Rectal smooth muscle tissue (tissue), 1 donor: ENCODE data around the gene HSFX2.
"Not testable (repeated sequence)": the region's sequence is repeated elsewhere in the genome, so short reads cannot be mapped to it uniquely, and the experiment has no call there.

Experiments used
- H3K27ac ChIP-seq: one replicate; pipeline ENCODE4 v1.7.0; 2013; ENCODE audit warnings: low read depth, low read length, inconsistent platforms
- H3K27me3 ChIP-seq: one replicate; pipeline ENCODE4 v1.7.0; 2013; ENCODE audit warnings: low read length; ENCODE audit not compliant: control insufficient read depth, insufficient read depth
- H3K36me3 ChIP-seq: one replicate; pipeline ENCODE4 v1.7.0; 2013; ENCODE audit warnings: low read length; ENCODE audit not compliant: control insufficient read depth, insufficient read depth
- H3K4me1 ChIP-seq: one replicate; pipeline ENCODE4 v1.7.0; 2013; ENCODE audit warnings: low read length; ENCODE audit not compliant: control insufficient read depth, insufficient read depth
- H3K4me3 ChIP-seq: one replicate; pipeline ENCODE4 v1.7.0; 2013; ENCODE audit warnings: low read length
- H3K9ac ChIP-seq: one replicate; pipeline ENCODE4 v1.7.0; 2013; ENCODE audit warnings: low read length

The HSFX2 gene

GRCh38 chrX:149547782-149548181, 47.3 kb downstream of the HSFX2 start:
- not testable (repeated sequence) for H3K27me3 ChIP-seq, H3K9ac ChIP-seq, H3K36me3 ChIP-seq, H3K27ac ChIP-seq, H3K4me1 ChIP-seq, H3K4me3 ChIP-seq

- H3K27me3 ChIP-seq, H3K36me3 ChIP-seq, H3K4me1 ChIP-seq, H3K4me3 ChIP-seq, H3K9ac ChIP-seq, H3K27ac ChIP-seq: not testable (repeated sequence)
Observed at GRCh38 chrX:149546962-149547361, 48.2 kb downstream of the HSFX2 start.

GRCh38 chrX:149545545-149546543, 49.3 kb downstream of the HSFX2 start:
- not testable (repeated sequence) for H3K4me3 ChIP-seq, H3K27me3 ChIP-seq, H3K36me3 ChIP-seq, H3K4me1 ChIP-seq, H3K9ac ChIP-seq, H3K27ac ChIP-seq
